Gastrocnemius medialis (tissue), 4 donors: ENCODE measurements around the gene NXNL2.

Experiments used
- POLR2A ChIP-seq, 2 donors: fragments of 450-650 bp; IDR thresholded peaks; one replicate each; pipeline ENCODE4 v1.6.1; 2017; ENCODE audit warnings: antibody characterized with exemption in 2 of 2, mild to moderate bottlenecking in 2 of 2, moderate library complexity in 2 of 2
- TF ChIP-seq, protein P1 (sequence below), 5 experiments: fragments of 450-650 bp in 3 of 5; fragments of 200-600 bp in 2 of 5; sonication (generic) in 2 of 5; IDR thresholded peaks in 4 of 5; conservative IDR thresholded peaks in 1 of 5; 1 replicate in 4 of 5; 2 replicates in 1 of 5; pipeline ENCODE4 v1.5.1; 2016 to 2019; ENCODE audit warnings: antibody characterized with exemption in 5 of 5, mild to moderate bottlenecking in 3 of 5, moderate library complexity in 3 of 5

DNA sequence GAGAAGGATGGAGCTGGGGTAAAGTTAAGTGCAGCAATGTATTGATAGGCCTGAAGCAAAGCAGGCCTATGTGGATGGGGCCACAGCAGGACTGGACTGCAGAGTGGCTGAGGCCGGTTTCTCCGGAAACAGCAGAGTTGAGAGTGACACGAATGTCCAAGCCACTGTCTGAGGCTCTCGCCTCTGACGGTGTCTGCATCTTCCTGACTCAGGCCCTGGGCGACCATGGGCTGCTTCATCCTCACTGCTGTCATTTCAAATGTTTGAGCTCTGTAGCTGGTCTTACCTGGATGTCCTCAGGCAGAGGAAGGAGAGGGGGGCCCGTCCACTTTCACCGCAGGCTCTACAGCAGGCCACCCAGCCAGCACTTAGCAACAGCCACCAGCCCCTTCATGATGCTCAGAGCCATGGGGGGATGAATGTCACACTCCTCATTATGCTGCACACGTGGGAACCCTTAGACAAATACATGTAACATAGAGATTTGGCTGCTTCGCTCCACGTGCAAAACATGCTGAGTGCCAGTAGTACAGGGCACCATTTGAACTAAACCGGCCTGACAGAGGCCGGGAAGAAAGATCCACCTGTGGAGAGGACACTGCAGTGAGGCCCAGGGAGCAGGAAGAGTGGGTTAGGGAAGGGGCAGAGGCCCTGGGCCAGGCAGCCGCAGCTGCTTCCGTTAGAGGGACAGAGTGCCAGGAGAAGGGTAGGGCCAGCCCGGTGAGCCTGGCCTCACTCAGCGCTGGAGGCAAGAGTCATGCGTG, 31.7 kb upstream of the NXNL2 start:
- TF ChIP-seq, protein P1, sequence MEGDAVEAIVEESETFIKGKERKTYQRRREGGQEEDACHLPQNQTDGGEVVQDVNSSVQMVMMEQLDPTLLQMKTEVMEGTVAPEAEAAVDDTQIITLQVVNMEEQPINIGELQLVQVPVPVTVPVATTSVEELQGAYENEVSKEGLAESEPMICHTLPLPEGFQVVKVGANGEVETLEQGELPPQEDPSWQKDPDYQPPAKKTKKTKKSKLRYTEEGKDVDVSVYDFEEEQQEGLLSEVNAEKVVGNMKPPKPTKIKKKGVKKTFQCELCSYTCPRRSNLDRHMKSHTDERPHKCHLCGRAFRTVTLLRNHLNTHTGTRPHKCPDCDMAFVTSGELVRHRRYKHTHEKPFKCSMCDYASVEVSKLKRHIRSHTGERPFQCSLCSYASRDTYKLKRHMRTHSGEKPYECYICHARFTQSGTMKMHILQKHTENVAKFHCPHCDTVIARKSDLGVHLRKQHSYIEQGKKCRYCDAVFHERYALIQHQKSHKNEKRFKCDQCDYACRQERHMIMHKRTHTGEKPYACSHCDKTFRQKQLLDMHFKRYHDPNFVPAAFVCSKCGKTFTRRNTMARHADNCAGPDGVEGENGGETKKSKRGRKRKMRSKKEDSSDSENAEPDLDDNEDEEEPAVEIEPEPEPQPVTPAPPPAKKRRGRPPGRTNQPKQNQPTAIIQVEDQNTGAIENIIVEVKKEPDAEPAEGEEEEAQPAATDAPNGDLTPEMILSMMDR (IDR thresholded peaks at IDR 0.05 in 4 of 5, conservative IDR thresholded peaks at IDR 0.05 in 1 of 5) = no peak
- TF ChIP-seq POLR2A (IDR thresholded peaks at IDR 0.05) = no peak
